T-helper 2 cell treated with Interferon-gamma antibody and Interleukin-4, amounts not matched to agents 100 ng/mL and 5 ng/mL, for 36 hours (primary cell): Measurements from ENCODE around the gene CRLF2. TPM values are rescaled to one million over a fixed set of nuclear protein-coding genes. Genes with fewer than 3 reads are reported as not detected.
"Not testable (repeated sequence)": the region's sequence is repeated elsewhere in the genome, so short reads cannot be mapped to it uniquely, and the experiment has no call there.

Source experiments
- intact Hi-C: fragments of 100-400 bp; cut with micrococcal nuclease; formaldehyde crosslinking; loops from one replicate; pipeline ENCODE4 v1.15.1; 2023
- total RNA-seq: library from RNA; stranded (reverse); gene quantifications from 2 replicates; pipeline ENCODE4 v1.2.3, GENCODE V29; 2022

Gene CRLF2
- total RNA-seq, 1 donor from 2014 or later, result 11.0 TPM

DNA sequence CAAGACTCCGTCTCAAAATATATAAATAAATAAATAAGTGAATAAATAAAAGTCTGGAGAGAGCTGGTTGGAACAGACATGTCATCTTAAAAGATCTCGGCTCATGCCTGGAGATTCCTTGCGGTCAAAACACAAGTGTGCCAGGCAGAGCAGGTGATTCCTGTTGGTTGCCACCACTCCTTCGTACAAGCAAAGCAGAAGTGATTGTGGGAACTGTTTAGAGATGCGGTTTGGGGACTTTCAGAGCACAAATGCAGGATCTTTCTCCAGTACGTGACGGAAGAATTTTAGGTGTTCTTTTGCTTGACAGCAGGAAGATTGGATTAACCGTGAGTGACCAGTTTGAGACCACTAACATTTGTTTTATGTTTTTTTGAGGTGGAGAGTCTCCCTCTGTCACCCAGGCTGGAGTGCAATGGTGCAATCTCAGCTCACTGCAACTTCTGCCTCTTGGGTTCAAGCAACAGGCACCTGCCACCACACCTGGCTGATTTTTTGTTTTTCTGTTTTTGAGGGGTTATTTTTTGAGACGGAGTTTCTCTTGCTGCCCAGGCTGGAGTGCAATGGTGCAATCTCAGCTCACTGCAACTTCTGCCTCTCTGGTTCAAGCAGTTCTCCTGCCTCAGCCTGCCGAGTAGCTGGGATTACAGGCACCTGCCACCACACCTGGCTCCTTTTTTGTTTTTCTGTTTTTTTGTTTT, 2.8 kb upstream of the CRLF2 start:
- intact Hi-C loops, result no loop called here

- intact Hi-C loops, result no loop called here
These were observed 1.5 kb upstream of the CRLF2 start for GRCh38 chrX:1213971-1214370.

GRCh38 chrX:1210844-1211243, 1.6 kb downstream of the CRLF2 start:
- intact Hi-C loops, result no loop called here

GRCh38 chrX:1207496-1208025, 4.9 kb downstream of the CRLF2 start:
- intact Hi-C loops, result loop anchor here (1.0 to 5.0 kb wide), 2 partner anchors 18 to 1490 kb away; no protein-coding TSS in a partner anchor

GRCh38 chrX:1205681-1206611, 6.5 kb downstream of the CRLF2 start:
- intact Hi-C loops, result loop anchor here (1.0 to 5.0 kb wide), 2 partner anchors 40 to 1491 kb away; no protein-coding TSS in a partner anchor

DNA sequence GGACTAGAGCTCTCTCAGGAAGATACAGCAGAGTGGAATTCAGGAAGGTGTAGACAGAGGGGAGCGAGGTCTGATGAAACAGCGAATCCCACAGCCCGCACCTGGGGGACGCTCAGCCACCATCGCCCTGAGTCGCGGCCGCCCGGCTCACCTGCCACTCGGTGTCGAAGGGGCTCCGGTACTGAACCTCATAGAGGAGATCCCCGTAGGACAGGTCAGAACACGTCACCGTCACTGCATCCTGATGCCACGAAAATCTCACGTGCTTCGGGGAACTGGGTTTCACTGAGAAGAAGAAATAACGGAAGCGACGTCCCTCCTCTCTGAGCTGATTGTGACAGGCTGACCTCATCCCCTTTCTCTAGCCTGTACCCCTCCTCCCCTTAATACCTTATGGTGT, 10.2 kb downstream of the CRLF2 start:
- intact Hi-C loops, result no loop called here

DNA sequence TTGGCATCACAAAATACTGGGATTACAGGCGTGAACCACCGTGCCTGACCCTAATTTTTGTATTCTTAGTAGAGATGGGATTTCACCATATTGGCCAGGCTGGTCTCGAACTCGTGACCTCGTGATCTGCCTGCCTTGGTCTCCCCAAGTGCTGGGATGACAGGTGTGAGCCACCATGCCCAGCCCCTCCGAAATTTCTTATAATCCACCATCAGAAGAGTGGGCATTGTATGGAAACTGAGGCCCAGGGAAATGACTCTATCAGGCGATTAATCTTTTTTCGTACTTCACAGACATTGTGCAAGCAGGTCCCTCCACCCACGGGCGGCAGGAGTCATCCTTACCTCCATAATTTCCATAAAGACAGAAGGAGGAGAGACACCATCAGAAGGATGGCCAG, 16.0 kb downstream of the CRLF2 start:
- intact Hi-C loops, result no loop called here

DNA sequence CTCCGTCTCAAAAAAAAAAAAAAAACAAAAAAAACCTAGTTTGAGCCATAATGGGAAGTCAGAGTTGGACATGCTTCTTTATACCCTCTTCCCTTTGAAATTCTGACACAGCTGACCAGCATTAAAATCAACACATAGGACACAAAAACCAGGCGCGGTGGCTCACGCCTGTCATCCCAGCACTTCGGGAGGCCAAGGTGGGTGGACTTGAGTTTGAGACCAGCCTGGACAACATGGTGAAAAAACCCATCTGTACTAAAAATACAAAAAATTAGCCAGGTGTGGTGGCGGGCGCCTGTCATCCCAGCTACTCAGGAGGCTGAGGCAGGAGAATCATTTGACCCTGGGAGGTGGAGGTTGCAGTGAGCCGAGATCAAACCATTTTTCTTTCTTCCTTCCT, 20.3 kb downstream of the CRLF2 start:
- intact Hi-C loops, result not testable (repeated sequence)

DNA sequence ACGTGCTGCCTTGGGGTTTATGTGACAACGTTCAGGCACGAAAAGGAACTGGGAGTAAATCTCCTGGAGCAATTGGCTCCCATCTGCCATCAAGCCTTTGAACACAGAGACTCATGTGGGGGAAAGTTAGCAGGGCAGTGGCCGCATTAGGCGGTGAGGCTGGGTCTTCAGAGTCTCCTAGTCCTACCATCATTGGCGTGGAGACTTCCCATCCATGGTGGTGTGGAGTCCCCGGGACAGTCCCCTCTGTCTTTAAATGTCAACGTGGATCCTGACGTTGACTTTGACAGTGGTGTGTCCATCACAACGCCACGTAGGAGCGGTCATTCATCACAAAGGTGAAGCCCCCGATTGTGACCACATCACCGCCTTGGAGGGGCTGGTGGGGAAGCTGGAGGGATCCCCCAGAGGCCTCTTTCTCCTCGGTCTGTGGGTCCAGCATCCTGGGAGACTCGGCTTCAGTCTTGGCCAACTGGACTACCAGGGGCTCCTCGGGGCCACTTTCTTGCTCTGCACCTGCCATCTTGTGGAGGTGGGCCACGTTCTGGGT, 21.8 kb downstream of the CRLF2 start:
- intact Hi-C loops, result no loop called here

DNA sequence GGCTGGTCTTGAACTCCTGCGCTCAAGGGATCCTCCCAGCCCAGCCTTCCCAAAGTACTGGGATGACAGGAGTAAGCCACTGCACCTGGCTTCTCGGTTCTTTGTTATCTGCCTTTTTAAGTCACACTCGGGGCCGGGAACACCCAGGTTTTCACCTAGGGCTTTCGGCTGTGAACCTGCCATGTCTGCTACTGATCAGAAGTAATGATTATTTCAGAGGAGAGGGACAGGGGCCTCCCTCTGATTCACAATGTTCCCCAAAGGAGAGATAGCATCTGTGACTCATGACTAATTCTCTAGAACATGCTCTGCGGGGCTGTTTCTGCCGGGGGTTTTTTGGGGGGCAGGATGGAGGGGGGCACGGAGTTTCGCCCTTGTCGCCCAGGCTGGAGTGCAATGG, 26.9 kb downstream of the CRLF2 start:
- intact Hi-C loops, result no loop called here

DNA sequence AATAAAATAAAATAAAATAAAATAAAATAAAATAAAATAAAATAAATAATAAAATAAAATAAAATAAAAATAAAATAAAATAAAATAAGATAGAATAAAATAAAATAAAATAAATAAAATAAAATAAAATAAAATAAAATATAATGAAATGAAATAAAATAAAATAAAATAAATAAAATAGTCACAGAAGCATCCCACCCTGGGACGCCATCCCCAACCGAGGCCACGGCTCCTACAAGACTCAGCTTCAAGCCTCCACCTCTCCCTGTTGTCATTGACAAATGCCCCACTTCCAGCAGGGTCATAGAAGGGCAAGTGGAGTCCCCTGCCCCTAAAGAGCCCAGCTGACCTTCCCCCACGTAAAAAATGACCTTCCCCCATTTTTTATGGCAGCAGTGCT, 30.2 kb downstream of the CRLF2 start:
- intact Hi-C loops, result no loop called here

DNA sequence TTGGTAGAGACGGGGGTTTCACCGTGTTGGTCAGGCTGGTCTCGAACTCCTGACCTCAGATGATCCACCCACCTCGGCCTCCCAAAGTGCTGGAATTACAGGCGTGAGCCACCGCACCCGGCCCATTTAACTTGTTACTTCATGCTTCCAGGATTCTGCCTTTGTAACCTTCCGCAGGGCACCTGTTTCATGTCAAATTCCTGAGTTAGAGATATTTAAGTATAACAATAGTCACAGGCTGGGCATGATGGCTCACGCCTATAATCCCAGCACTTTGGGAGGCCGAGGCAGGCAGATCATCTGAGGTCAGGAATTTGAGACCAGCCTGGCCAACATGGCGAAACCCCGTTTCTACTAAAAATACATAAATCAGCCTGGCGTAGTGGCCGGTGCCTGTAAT, 30.8 kb downstream of the CRLF2 start:
- intact Hi-C loops, result not testable (repeated sequence)

DNA sequence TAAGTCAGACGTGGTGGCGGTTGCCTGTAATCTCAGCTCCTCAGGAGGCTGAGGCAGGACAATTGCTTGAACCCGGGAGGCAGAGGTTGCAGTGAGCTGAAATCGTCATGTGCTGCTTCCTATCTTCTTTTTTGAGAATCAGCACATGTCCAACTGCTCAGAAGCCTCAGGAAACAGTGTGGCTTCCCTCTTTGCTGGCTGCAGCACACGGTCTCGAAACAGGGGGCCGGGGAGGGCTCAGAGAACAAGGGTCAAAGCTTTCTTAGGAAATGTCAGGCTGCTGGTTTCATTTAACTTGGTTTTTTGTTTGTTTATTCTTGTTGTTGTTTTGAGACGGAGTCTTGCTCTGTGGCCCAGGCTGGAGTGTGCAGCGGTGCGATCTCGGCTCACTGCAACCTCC, 31.3 kb downstream of the CRLF2 start:
- intact Hi-C loops, result no loop called here

GRCh38 chrX:1178580-1179057, 33.8 kb downstream of the CRLF2 start:
- intact Hi-C loops, result no loop called here

DNA sequence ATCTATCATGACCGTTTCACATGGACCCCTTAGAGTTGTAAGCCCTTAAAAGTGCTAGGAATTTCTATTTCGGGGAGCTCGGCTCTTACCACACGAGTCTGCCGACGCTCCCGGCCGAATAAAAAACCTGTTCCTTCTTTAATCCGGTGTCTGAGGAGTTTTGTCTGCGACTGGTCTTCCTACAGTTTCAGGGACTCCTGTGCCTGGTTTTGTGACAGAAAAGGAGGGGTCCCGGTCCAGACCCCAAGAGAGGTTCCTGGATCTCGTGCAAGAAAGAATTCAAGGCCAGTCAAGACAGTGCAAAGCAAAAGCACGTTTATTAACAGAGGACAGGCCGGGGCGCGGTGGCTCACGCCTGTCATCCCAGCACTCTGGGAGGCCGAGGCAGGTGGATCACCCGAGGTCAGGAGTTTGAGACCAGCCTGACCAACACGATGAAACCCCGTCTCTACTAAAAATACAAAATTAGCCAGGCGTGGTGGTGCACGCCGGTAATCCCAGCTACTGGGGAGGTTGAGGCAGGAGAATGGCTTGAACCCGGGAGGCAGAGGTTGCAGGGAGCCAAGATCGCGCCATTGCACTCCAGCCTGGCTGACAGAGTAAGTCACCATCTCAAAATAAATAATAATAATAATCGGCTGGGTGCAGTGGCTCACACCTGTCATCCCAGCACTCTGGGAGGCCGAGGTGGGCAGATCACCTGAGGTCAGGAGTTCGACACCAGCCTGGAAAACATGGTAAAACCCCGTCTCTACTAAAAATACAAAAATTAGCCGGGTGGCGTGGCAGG, 35.7 kb downstream of the CRLF2 start:
- intact Hi-C loops, result not testable (repeated sequence)

- intact Hi-C loops, result not testable (repeated sequence)
These were observed 37.6 kb downstream of the CRLF2 start for GRCh38 chrX:1174609-1175545.

- intact Hi-C loops, result not testable (repeated sequence)
These were observed 39.0 kb downstream of the CRLF2 start for GRCh38 chrX:1173435-1173834.

GRCh38 chrX:1172496-1172895, 40.0 kb downstream of the CRLF2 start:
- intact Hi-C loops, result no loop called here

GRCh38 chrX:1171915-1172314, 40.5 kb downstream of the CRLF2 start:
- intact Hi-C loops, result not testable (repeated sequence)

DNA sequence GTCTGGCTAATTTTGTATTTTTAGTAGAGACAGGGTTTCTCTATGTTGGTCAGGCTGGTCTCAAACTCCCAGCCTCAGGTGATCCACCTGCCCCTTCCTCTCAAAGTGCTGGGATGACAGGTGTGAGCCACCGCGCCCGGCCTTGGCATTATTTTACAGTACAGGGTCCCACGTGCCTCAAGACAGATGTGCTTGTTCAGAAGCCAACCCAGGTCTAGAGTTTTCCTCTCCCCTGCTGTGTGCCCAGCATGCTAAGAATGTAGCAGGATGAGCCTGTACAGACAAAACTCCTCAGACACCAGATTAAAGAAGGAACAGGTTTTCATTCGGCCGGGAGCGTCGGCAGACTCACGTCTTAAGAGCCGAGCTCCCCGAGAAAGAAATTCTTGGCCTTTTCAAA, 42.2 kb downstream of the CRLF2 start:
- intact Hi-C loops, result no loop called here
